ENCODE results near the gene KDM6A. TPM values are rescaled to one million over a fixed set of nuclear protein-coding genes. Genes with fewer than 3 reads are reported as not detected.

The KDM6A gene
- total RNA-seq, 1 experiment from 2014 or later, result 45.0 TPM

DNA sequence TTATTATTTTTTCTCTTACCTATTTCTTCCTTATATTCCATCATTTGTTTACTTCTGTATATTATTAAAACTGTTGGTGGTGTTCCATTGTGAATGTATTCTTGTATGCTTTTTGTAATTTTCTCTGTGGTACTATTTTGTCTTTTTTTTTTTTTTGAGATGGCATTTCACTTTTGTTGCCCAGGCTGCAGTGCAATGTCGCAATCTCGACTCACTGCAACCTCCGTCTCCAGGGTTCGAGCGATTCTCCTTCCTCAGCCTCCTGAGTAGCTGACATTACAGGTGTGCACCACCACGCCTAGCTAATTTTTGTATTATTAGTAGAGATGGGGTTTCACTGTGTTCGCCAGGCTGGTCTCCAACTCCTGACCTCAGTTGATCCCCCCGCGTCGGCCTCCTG is 8.6 kb downstream of the KDM6A start (continued):
- TF ChIP-seq ZNF671 (CRISPR knock-in tag; IDR thresholded peaks at IDR 0.05), result no peak
- TF ChIP-seq, protein P1, sequence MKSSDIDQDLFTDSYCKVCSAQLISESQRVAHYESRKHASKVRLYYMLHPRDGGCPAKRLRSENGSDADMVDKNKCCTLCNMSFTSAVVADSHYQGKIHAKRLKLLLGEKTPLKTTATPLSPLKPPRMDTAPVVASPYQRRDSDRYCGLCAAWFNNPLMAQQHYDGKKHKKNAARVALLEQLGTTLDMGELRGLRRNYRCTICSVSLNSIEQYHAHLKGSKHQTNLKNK (CRISPR knock-in tag; IDR thresholded peaks at IDR 0.05), result no peak
- TF ChIP-seq, protein P2, sequence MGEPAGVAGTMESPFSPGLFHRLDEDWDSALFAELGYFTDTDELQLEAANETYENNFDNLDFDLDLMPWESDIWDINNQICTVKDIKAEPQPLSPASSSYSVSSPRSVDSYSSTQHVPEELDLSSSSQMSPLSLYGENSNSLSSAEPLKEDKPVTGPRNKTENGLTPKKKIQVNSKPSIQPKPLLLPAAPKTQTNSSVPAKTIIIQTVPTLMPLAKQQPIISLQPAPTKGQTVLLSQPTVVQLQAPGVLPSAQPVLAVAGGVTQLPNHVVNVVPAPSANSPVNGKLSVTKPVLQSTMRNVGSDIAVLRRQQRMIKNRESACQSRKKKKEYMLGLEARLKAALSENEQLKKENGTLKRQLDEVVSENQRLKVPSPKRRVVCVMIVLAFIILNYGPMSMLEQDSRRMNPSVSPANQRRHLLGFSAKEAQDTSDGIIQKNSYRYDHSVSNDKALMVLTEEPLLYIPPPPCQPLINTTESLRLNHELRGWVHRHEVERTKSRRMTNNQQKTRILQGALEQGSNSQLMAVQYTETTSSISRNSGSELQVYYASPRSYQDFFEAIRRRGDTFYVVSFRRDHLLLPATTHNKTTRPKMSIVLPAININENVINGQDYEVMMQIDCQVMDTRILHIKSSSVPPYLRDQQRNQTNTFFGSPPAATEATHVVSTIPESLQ (CRISPR knock-in tag; IDR thresholded peaks at IDR 0.05), result no peak
- TF ChIP-seq, protein P3, sequence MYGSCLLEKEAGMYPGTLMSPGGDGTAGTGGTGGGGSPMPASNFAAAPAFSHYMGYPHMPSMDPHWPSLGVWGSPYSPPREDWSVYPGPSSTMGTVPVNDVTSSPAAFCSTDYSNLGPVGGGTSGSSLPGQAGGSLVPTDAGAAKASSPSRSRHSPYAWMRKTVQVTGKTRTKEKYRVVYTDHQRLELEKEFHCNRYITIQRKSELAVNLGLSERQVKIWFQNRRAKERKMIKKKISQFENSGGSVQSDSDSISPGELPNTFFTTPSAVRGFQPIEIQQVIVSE (CRISPR knock-in tag; IDR thresholded peaks at IDR 0.05; ENCODE audit: borderline replicate concordance), result no peak
- TF ChIP-seq ZNF396 (CRISPR knock-in tag; IDR thresholded peaks at IDR 0.05; ENCODE audit: borderline replicate concordance), result no peak
- TF ChIP-seq ZNF423 (CRISPR knock-in tag; IDR thresholded peaks at IDR 0.05), result no peak
- TF ChIP-seq NFE2L1 (CRISPR knock-in tag; IDR thresholded peaks at IDR 0.05), result no peak
- no peak for TF ChIP-seq ESRRA (CRISPR knock-in tag; IDR thresholded peaks at IDR 0.05; ENCODE audit: borderline replicate concordance)
- TF ChIP-seq IRF2 (CRISPR knock-in tag; IDR thresholded peaks at IDR 0.05; ENCODE audit: borderline replicate concordance, low read depth), result no peak

DNA sequence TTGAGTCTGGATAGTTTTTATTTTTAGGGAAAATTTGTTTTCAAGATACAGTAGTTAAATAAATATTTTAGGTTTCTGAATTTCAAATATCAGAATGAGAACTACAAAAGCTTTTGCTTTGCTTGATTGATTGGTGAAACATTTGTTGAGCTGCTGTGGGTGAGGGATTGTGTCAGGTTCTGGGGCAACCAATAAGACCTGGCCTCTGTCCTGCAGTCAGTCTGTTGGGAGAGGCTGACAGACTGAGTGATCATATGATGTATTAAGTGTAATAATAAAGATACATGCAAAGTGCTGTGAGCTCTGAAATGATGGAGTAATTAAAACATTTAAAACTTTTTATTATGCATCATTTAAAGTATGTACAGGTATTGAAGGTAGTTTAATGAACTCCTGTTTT is 9.6 kb downstream of the KDM6A start:
- ChIA-PET CTCF (no interaction called here), POLR2A (interaction anchor here (0.5 kb wide), 1 partner anchor 10 kb away, joined by 3 read pairs; the partner anchor contains the start of gene KDM6A)
- Mint-ChIP-seq H3K9me3 (0 out of 2 replicates have a peak, but pooled peaks cover 3% of the 10 kb centered on the region), H3K4me3 (no peak overlapping the region), H3K36me3 (peaks cover 5% of the 10 kb centered on the region; the same call in 1 of the 2 replicates), H3K27me3 (ENCODE audit: low read depth) (no peaks in the 10 kb centered on the region), H3K27ac (no peak overlapping the region), H3K4me1 (no peaks in the 10 kb centered on the region; the same call in 1 of the 2 replicates)
- DNase-seq (ENCODE audit: low spot score), result no peak
- TF ChIP-seq TP53 (CRISPR knock-in tag; IDR thresholded peaks at IDR 0.05) (no peak), EMX1 (CRISPR knock-in tag; IDR thresholded peaks at IDR 0.05) (no peak), TEAD1 (CRISPR knock-in tag; IDR thresholded peaks at IDR 0.05) (no peak), MXD4 (CRISPR knock-in tag; IDR thresholded peaks at IDR 0.05; ENCODE audit: borderline replicate concordance) (no peak), ZNF121 (CRISPR knock-in tag; IDR thresholded peaks at IDR 0.05) (no peak), TEAD4 (CRISPR knock-in tag; IDR thresholded peaks at IDR 0.05) (no peak), HMGA2 (CRISPR knock-in tag; IDR thresholded peaks at IDR 0.05) (no peak), FOXK1 (CRISPR knock-in tag; IDR thresholded peaks at IDR 0.05) (no peak)
- TF ChIP-seq, protein P4, sequence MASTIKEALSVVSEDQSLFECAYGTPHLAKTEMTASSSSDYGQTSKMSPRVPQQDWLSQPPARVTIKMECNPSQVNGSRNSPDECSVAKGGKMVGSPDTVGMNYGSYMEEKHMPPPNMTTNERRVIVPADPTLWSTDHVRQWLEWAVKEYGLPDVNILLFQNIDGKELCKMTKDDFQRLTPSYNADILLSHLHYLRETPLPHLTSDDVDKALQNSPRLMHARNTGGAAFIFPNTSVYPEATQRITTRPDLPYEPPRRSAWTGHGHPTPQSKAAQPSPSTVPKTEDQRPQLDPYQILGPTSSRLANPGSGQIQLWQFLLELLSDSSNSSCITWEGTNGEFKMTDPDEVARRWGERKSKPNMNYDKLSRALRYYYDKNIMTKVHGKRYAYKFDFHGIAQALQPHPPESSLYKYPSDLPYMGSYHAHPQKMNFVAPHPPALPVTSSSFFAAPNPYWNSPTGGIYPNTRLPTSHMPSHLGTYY (CRISPR knock-in tag; IDR thresholded peaks at IDR 0.05), result no peak
- TF ChIP-seq, protein P5, sequence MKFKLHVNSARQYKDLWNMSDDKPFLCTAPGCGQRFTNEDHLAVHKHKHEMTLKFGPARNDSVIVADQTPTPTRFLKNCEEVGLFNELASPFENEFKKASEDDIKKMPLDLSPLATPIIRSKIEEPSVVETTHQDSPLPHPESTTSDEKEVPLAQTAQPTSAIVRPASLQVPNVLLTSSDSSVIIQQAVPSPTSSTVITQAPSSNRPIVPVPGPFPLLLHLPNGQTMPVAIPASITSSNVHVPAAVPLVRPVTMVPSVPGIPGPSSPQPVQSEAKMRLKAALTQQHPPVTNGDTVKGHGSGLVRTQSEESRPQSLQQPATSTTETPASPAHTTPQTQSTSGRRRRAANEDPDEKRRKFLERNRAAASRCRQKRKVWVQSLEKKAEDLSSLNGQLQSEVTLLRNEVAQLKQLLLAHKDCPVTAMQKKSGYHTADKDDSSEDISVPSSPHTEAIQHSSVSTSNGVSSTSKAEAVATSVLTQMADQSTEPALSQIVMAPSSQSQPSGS (CRISPR knock-in tag; IDR thresholded peaks at IDR 0.05; ENCODE audit: borderline replicate concordance, low read depth), result no peak
- TF ChIP-seq, protein P6, sequence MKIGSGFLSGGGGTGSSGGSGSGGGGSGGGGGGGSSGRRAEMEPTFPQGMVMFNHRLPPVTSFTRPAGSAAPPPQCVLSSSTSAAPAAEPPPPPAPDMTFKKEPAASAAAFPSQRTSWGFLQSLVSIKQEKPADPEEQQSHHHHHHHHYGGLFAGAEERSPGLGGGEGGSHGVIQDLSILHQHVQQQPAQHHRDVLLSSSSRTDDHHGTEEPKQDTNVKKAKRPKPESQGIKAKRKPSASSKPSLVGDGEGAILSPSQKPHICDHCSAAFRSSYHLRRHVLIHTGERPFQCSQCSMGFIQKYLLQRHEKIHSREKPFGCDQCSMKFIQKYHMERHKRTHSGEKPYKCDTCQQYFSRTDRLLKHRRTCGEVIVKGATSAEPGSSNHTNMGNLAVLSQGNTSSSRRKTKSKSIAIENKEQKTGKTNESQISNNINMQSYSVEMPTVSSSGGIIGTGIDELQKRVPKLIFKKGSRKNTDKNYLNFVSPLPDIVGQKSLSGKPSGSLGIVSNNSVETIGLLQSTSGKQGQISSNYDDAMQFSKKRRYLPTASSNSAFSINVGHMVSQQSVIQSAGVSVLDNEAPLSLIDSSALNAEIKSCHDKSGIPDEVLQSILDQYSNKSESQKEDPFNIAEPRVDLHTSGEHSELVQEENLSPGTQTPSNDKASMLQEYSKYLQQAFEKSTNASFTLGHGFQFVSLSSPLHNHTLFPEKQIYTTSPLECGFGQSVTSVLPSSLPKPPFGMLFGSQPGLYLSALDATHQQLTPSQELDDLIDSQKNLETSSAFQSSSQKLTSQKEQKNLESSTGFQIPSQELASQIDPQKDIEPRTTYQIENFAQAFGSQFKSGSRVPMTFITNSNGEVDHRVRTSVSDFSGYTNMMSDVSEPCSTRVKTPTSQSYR (CRISPR knock-in tag; IDR thresholded peaks at IDR 0.05), result no peak
- TF ChIP-seq, protein P7, sequence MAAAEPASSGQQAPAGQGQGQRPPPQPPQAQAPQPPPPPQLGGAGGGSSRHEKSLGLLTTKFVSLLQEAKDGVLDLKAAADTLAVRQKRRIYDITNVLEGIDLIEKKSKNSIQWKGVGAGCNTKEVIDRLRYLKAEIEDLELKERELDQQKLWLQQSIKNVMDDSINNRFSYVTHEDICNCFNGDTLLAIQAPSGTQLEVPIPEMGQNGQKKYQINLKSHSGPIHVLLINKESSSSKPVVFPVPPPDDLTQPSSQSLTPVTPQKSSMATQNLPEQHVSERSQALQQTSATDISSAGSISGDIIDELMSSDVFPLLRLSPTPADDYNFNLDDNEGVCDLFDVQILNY (CRISPR knock-in tag; IDR thresholded peaks at IDR 0.05), result no peak
- no peak for ATAC-seq

Measured in WTC11 (cell line).